Measurements from ENCODE around the gene LRRIQ4. TPM values are rescaled to one million over a fixed set of nuclear protein-coding genes. Genes with fewer than 3 reads are reported as not detected.

The LRRIQ4 gene
- total RNA-seq (2022; extraction: Qiagen RNA extraction; ENCODE audit: low read depth) = not detected in 5 replicates

GRCh38 chr3:169812332-169813235, at the start of gene LRRIQ4, which contains the start of gene LRRC34:
LRRIQ4 (plus strand) TSS chr3:169812870; CDS start chr3:169821922, 9,052 bp downstream.
LRRC34 (minus strand) TSS chr3:169812904; CDS start chr3:169812548, 356 bp downstream.

GRCh38 chr3:169764882-169765612, 47.6 kb upstream of the LRRIQ4 start, which contains the start of gene TERC:
TERC (minus strand) TSS chr3:169765060.

GRCh38 chr3:169769287-169770181, 43.1 kb upstream of the LRRIQ4 start, which contains the start of gene ACTRT3:
ACTRT3 (minus strand) TSS chr3:169769561; CDS start chr3:169769520, 41 bp downstream.

GRCh38 chr3:169772897-169773816, 39.5 kb upstream of the LRRIQ4 start, which contains the start of gene MYNN:
MYNN (plus strand) TSS chr3:169773396; CDS start chr3:169774296, 900 bp downstream.

GRCh38 chr3:169869484-169870220, 57.0 kb downstream of the LRRIQ4 start, which contains the start of gene LRRC31:
LRRC31 (minus strand) TSS chr3:169869935; CDS start chr3:169869807, 128 bp downstream.

Other genes starting within 250 kb of the LRRIQ4 start
- gene MECOM, start 149.2 kb upstream of the LRRIQ4 start, total RNA-seq (2022; extraction: Qiagen RNA extraction; ENCODE audit: low read depth) = 0.02 to 0.12 TPM in 2 of 5 replicates, not detected in the others
- gene TERC, start 47.8 kb upstream of the LRRIQ4 start, total RNA-seq (2022; extraction: Qiagen RNA extraction; ENCODE audit: low read depth) = 0.44 TPM in 1 of 5 replicates, not detected in the others
- 2.5 to 3.2 TPM (median 2.8 TPM) in 5 replicates for gene ACTRT3, start 43.3 kb upstream of the LRRIQ4 start, total RNA-seq (2022; extraction: Qiagen RNA extraction; ENCODE audit: low read depth)
- 7.5 to 10.3 TPM (median 9.3 TPM) in 5 replicates for gene MYNN, start 39.5 kb upstream of the LRRIQ4 start, total RNA-seq (2022; extraction: Qiagen RNA extraction; ENCODE audit: low read depth)
- gene LRRC34, start within 50 bp of the LRRIQ4 start, total RNA-seq (2022; extraction: Qiagen RNA extraction; ENCODE audit: low read depth) = not detected in 5 replicates
- not detected in 5 replicates for gene LRRC31, start 57.1 kb downstream of the LRRIQ4 start, total RNA-seq (2022; extraction: Qiagen RNA extraction; ENCODE audit: low read depth)
- gene SAMD7, start 98.7 kb downstream of the LRRIQ4 start, total RNA-seq (2022; extraction: Qiagen RNA extraction; ENCODE audit: low read depth) = not detected in 5 replicates
- gene SEC62, start 153.9 kb downstream of the LRRIQ4 start, total RNA-seq (2022; extraction: Qiagen RNA extraction; ENCODE audit: low read depth) = 78.8 to 164 TPM (median 91.3 TPM) in 5 replicates
- gene GPR160, start 225.1 kb downstream of the LRRIQ4 start, total RNA-seq (2022; extraction: Qiagen RNA extraction; ENCODE audit: low read depth) = 0.73 to 2.2 TPM (median 2.0 TPM) in 5 replicates

Data from A549 treated with RU486 at 1 μM for 4 hours (cell line).